ENCODE data around the gene VPS45.
"Not testable (repeated sequence)": the region's sequence is repeated elsewhere in the genome, so short reads cannot be mapped to it uniquely, and the experiment has no call there.

VPS45 gene

DNA sequence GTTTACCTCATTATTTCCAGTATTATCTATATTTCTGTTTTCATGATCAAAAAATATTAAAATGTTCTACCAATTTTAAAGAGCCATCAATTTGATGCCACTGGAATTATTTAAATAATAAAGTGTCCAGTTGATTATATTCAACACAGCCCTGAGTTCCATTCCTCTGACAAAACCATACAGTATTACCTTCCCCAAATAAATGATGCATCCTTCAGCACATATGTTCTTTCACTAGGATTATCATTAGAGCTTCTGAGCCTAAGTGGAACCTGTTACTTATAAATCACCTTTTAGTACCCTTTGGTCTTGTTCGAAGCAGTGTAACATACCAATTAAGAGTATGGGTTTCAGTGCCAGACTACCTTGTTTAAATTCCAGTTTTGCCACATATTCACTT lies 64.8 kb downstream of the VPS45 start:
- DNase-seq (ENCODE audit: low spot score), result no peak

DNA sequence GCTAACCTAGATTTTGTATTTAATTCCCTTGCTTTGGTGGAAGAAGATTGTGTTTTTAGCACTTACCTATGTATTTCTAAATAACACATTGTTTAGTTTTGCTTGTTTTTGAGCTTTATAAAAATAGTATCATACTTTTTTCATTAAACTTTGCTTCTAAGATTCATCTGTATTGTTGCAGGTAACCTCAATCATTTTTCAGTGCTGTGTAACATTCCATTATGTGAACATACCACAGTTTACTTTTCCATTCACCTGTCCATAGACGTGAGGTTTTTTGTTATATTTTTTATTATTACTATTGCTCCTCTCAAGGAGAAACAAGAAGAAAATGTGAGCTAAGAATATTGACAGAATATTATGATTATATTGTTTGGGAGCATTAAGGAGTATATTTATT lies 67.0 kb downstream of the VPS45 start:
- no peak for DNase-seq (ENCODE audit: low spot score)

DNA sequence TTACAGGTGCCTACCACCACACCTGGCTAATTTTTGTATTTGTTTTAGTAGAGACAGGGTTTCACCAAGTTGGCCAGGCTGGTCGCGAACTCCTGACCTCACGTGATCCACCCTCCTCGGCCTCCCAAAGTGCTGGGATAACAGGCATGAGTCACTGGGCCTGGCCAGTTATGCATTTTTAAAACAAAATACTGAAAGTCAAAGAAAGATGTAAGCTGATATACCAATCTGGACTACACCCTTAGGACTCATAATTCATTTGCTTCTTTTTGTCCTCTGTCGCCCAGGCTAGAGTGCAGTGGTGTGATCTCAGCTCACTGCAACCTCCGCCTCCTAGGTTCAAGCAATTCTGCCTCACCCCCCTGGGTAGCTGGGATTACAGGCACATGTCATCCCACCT lies 67.8 kb downstream of the VPS45 start:
- DNase-seq (ENCODE audit: low spot score), result not testable (repeated sequence)

DNA sequence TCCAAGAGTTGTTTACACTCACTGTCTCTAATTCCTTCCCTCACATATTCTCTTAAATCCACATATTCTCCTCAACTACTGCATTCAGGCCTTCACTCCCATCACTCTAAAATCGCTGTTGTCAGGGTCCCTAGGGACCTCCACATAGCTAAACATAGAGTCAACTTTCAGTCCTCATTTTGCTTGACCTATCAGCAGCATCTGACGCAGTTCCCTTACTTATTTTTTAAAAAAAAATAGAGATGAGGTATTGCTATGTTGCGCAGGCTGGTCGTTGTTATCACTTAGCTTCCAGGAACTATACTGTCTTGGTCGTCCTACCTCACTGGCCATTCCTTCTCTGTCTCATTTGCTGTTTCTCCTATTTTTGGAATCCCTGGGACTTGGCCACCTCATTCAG lies 70.5 kb downstream of the VPS45 start:
- DNase-seq (ENCODE audit: low spot score), result no peak

DNA sequence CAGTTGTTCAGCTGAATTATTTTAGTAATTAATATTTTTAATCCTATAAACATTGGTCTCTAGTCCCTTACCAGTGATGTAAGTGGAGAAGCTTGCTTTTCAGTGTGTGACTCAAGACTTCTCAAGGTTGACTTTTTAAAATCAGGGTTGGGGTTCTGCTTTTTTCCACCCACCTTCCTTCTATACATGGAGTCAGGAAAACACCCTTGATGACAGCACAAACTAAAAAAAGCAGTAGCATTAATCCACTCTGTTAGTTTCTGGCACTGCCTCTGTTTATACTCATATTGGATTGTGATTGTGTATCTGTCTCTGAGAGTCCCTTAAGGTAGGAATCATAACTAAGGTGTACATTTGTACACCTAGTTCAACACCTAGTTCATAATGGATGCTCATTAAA lies 73.9 kb downstream of the VPS45 start:
- DNase-seq (ENCODE audit: low spot score), result no peak

DNA sequence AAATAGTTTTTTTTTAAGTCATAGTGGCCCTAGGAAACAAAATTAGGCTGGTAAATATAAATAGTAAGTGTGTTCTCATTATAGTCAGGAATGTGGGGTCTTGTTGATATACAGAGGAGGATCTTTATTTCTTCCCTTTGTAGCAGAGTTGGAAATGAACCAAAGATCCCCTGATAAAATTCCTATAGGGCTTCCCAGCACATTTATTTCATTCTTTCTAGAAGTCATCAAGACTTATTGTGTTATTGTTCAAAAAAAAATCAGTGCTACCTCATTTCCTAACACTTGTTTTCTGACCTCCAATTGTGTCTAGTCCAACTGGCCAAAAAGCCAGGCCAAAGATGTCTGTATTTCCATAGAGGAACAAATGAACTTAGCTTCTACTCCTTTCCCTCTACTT lies 74.5 kb downstream of the VPS45 start:
- DNase-seq (ENCODE audit: low spot score), result no peak

DNA sequence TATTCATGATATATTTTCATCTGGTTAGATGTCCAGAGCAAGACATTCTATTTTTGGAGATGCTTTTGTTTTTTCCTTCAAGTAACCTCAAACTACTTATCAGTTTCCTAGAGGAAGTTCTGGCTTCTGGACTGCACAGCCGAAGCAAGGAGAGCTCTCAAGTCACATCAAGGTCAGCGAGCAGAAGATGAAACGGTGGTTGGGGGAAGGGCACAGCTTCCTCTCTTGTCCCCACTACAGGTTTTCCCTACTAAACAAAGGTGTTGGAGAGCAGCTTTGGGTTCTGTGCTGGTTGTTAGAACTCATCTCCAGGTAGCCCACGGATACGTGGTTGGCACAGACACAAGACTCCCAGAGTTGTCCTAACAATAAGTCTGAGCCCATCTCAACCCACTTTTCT lies 77.0 kb downstream of the VPS45 start:
- no peak for DNase-seq (ENCODE audit: low spot score)

DNA sequence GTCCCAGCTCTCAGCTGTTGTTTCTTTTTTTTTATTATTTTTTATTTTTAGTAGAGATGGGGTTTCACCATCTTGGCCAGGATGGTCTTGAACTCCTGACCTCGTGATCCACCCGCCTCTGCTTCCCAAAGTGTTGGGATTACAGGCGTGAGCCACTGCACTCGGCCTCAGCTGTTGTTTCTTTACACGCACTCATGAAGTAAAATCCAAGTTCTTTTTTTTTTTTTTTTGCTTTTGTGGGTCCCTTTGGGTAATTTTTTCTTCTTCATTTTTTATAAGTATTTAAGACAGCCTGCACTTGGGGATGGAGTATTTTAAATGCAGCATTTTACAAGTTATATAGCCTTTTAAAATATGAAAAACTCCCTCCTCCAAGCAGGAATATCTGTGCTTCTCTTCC lies 78.4 kb downstream of the VPS45 start:
- DNase-seq (ENCODE audit: low spot score), result not testable (repeated sequence)

DNA sequence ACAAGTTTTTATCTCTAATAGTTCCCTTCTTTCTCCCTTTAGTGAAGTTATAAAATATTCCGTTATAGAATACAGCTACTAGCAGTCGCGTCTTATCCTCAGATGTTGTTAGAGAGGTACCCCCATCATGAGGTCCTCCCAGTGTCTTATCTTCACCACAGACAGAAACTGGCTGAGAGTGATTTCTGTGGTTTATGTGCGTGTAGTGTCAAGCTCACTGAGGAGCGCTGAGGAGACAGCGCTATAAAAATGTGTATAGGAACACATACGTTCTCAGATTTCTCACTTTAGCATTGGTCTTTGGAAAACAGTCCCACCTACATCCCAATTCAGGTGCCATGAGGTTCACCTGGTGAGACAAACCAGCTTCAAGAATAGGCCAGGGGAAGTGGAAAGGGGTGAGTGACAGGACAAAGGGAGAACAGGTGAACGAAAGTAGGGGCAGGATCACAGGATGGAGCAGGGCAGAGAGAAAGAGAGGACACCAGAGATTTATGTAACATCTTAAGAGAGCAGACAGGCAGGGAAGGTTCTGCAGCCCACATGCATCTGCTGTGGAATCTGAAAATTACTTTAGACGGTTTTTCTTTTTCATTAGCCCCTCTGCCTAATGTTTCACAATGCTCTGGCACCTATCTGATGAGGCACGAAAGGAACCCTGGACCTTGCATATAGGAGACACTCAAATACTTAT lies 79.4 kb downstream of the VPS45 start:
- no peak for DNase-seq (ENCODE audit: low spot score)

DNA sequence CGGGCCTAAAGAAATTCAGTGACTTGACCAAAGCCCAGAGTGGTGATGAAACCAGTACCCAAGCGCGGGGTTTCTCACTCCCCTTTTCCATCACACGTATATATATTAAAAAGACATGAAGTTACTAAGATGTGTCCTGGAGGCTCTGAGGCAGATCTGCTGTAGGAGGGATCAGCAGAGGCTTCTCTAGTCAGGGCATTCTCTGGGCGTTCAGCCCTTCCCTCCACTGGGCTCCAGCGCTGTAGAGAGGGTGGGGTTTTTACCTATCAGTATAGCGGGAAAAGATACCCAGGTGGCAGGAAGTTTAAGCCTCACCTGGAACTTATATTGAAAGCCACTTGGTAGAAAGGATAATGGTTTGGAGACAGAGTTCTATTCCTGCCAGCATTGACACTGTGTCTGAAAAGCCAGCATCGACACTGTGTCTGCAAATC lies 81.3 kb downstream of the VPS45 start:
- DNase-seq (ENCODE audit: low spot score), result no peak

DNA sequence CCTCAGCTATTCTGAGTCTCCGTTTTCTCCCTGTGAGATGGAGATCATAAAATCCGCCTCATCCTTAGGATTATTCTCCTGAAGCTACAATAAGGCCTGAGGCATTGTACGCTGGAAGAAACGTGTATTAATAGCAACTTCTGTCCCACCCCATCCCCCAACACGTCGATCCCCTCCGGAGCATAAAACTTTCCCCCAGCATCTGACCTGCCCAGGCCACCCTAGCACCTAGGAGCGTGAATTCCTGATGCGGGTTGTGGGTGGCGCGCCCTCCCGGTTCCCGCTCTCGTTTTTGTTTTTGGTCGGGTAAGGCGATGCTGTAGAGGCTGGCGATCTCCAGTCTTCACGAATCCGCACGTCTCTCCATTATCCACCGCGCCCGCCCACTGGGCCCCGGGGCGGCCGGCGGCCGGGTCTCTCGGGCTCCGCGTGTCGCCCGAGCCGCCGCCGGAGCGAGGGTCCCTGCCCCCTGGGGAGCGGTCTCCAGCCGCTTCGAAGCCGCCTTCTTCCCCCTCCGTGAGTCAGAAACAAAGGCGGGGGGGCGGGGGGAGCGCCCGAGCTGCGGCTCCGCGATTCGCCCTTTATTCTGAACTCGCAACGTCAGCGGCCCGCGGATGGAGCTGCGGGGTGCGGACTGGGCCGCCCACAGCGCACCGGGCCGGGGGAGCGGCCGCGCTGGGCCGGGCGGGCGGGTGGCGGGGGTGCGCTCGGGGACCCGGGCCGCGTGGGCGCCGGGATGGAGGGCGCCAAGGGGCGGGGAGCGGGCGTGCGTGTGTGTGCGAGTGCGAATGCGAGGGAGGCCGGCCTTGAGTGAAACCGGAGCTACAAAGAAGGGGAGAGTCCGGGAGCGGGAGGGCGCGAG lies 81.9 kb downstream of the VPS45 start, which contains the start of gene PLEKHO1:
Gene PLEKHO1 (plus strand): TSS at position 646 of the 862 bp plus-strand sequence. CDS start 342 bp downstream, outside the sequence.
- peak; percentile 68 for DNase-seq (ENCODE audit: low spot score)

DNA sequence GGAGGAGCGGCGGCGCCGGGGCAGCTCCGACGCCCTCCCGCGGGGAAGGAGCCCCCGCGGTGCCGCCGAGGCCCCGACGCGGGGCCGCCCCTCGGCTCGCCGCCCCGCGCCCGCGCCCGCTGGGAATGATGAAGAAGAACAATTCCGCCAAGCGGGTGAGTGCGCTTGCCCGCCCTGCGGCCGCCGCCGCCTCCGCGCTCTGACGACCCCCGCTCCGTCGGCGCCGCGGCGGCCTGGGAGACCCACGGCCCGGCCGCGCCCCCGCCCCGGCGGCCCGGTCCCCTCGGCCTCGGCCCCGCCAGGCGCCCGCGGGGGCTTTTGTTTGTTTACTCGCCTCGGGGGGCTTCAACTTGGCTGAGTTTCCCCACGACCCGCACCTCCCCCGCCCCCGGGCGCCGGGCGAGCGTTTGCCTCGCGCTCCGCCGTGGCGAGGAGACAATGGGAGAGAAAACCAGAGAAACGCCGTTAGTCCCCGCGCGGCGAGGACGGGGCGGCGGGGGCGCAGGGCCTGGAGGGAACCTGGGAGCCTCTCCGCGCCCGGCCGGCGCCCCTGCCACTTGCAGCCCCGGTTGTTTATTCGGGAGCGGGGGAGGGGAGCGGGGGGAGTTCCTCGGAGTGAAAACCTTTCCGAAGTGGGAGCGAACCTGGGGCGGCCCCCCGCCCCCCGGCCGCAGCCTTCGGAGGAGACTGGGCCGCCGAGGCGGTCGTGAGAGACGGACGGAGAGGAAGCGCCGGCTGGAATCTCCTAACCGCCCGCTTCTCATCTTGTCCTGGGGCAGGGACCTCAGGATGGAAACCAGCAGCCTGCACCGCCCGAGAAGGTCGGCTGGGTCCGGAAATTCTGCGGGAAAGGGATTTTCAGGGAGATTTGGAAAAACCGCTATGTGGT lies 82.8 kb downstream of the VPS45 start:
- no peak for DNase-seq (ENCODE audit: low spot score)

DNA sequence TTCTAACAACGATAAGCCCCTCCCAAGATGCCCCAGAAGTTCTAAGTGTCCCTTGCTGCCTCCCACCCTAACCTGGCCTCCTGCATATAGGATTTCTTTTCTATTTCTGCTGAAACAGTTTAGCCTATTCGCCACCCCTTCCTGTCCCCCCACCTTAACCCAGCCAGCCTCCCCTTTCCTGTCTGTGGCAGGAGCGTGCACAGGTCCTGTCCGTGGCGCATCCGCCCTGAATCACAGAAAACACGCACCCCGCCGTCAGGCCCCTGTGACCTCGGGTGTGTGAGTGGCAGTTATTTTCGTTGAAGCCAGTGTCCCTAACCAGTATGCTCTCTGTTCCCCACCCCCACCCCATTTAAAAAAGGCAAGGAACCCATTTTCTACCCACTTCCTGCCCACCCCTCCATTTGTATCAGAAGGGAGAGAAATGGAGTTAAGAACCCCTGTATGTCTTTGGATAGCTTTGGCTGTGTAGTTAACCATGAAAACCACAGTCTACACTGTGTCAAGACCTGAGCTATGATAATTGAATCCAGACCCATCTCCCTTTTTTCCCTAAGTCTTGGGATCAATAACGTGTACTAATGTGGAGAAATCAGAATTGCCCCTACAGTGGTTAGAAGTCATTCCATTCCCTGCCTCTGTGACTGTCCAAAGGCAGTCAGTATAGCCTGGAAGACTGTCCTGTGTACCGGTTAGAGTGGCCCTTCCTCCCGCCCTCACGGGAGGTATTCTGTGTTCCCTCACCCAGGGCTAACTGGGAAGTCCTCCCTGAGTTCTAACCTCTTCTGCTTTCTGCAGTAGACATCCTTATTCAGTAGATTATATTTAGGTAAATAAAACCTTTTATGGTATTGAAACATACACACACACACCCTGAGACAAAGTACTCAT lies 84.0 kb downstream of the VPS45 start:
- DNase-seq (ENCODE audit: low spot score), result peak; percentile 51

DNA sequence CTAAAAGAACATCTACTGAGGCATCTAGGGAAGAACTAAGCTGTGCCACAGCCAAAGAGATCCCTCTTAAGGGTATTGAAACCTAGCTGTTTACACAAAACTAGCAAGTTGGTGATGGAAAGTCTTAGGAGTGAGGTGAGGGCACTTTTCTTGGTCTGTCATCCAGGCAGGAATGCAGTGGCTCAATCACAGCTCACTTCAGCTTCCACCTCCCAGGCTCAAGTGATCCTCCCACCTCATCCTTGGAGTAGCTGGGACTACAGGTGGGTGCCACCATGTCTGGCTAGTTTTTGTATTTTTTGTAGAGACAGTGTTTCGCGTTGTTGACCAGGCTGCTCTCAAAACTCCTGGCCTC lies 84.6 kb downstream of the VPS45 start:
- no peak for DNase-seq (ENCODE audit: low spot score)

DNA sequence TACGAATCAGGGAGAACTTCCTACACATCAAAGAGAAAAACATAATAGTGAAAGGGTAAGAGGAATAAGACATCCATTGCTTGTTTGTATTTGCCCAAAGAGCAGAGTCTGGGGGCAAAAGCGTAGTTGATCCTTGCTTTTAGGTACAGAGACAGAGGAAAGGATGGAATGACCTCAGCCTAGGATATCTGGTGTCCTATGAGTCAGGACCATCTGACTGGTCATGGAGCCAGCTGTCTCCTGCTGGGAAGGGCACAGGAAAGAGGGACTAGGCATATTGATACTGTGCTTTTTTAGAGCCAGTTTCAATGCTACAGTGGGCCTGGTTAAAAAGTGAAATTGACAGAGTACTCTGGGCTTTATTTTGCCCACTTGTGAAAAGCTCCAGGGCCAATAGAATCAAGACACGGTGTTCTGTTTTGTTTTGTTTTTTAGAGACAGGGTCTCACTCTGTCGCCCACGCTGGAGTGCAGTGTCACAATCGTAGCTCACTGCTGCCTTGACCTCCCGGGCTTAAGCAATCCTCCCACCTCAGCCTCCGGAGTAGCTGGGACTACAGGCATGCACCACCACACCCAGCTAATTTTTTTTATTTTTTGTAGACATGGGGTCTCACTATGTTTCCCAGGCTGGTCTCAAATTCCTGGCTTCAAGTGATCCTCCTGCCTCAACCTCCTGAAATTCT lies 85.3 kb downstream of the VPS45 start:
- DNase-seq (ENCODE audit: low spot score), result no peak

DNA sequence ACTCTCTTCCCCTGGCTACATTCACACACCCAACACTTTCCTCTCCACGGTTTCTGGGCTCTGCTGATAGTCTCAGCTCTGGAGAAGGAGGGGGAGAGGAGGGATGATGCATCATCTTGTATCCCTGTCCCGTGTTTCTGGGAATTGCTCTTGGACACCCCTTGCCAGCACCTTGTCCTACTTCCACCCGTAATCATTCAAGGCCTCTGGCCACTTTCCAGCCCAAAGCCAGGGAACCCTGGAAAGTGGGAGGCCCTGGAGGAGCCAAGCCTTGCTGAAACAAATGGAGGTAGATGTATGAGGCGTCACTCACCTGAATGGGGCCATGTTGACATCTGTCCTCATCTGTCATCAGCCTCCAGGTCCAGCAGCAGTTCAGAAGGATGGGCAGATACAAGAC lies 86.6 kb downstream of the VPS45 start:
- DNase-seq (ENCODE audit: low spot score), result no peak

DNA sequence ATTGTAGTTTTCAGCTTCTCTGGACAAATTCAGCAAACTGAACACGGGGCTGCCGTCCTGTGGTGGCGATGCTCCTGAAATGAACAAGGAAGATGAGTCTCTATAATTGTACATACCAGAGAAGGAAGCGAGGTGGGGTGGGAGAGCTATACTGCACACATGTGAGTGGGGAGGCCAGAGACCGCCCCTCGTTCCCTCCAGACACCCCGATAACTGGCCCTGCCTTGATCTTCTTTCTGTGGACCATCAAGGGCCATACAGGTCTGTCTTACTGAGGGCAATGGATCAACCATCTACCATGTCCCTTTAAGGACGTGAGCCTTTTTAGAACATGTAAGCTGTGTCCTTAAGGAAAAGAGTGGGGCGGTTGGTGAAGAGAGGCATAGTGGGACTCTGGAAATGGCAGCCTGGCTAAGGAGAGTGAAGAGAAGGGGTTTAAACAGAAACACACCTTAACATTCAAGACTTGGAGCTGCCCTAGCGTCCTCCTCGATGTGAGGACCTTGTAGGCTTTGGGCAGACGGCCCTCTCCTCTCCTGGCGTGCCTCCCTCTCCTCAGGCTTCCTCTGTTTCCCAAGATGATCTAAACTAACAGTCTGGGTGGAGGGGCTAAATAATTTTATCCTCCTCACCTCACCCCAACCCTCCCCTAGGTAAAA lies 88.0 kb downstream of the VPS45 start:
- DNase-seq (ENCODE audit: low spot score), result no peak

DNA sequence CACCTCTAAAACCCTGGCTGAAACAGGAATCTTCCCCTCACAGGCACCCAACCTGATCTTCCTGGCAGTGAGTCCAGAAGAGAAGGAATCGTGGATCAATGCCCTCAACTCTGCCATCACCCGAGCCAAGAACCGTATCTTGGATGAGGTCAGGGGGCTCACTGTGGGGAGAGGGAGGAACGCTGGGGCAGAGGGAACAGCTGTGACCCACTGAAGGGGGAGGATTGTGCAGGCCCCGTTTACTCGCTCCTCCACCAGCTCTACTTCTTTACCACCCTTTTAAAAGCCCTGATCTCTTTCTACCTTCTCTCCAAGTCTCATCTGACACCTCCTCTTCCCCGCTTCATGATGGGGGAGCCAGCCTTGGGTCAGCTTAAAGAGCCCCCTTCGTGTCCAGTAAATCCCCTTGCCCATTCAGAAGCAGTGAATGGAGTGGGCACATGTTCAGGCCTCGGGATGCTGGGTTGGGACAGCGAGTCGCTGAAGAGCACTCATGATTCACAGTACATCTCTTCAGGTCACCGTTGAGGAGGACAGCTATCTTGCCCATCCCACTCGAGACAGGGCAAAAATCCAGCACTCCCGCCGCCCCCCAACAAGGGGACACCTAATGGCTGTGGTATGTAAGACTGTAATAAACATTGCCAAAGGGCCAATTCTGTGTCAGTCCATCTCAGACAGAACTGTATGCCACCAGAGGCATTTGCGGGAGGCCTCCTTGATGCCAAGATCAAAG lies 89.5 kb downstream of the VPS45 start:
- no peak for DNase-seq (ENCODE audit: low spot score)

DNA sequence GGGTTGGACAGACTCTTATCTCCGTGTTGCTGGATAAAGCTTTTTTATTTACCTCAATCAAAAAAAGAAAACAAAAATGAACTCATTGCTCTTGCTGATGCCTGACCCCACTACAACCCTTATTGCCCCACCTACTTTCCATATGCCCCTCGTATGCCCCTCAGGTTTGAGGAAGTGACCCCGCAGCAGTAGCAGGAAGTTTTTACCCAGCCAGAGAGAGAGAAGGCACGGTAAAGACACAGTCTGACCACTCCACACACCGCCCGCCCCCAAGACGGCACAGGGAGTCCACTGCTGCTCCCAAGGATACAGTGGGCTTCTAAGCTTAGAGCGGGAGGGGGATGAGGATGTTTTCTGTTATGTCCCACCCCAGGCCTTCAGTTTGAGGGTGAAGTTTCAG lies 92.0 kb downstream of the VPS45 start:
- DNase-seq (ENCODE audit: low spot score), result no peak

Measured in activated CD4-positive, alpha-beta T cell treated with anti-CD3 and anti-CD28 coated beads, Interleukin-2, Interleukin-4, amounts not matched to agents 100 ng/mL and 50 ng/mL, durations not matched to agents 16 hours and 8 hours (primary cell).